EH (cell line): ENCODE measurements around the gene STAC3.

Experiments
- DNase-seq: peaks from one replicate; pipeline ENCODE4 v3.0.0-alpha.2; 2015; ENCODE audit warnings: low read depth

Gene STAC3

DNA sequence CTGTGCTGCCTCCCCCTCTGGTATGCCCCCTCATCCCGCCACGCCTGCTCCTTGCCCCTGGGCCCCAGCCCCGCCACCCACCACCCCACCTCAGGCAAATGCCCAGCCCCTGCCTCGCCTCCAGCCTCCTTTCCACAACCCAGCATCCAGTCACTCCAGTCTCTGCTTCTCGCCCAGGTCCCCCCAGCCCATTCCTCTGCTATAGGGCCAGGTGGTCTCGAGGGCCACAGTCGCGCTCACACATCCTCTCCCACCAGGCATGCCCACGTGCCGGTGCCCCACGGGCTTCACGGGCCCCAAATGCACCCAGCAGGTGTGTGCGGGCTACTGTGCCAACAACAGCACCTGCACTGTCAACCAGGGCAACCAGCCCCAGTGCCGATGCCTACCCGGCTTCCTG lies 40.5 kb downstream of the STAC3 start:
- DNase-seq = no peak

DNA sequence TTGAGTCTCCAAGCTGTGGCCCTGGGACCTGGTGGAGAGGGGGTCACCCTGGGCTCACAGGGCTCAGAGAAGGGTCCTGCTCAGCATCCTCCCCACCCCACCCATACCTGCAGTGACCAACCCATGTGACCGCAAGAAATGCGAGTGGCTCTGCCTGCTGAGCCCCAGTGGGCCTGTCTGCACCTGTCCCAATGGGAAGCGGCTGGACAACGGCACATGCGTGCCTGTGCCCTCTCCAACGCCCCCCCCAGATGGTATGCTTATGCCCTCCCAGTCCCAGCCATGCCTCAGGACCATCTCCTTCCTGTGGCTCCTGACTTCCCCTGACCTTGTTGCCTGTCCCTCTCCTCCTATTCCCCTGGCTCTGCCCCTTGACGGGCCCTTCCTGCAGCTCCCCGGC lies 41.1 kb downstream of the STAC3 start:
- DNase-seq = no peak

DNA sequence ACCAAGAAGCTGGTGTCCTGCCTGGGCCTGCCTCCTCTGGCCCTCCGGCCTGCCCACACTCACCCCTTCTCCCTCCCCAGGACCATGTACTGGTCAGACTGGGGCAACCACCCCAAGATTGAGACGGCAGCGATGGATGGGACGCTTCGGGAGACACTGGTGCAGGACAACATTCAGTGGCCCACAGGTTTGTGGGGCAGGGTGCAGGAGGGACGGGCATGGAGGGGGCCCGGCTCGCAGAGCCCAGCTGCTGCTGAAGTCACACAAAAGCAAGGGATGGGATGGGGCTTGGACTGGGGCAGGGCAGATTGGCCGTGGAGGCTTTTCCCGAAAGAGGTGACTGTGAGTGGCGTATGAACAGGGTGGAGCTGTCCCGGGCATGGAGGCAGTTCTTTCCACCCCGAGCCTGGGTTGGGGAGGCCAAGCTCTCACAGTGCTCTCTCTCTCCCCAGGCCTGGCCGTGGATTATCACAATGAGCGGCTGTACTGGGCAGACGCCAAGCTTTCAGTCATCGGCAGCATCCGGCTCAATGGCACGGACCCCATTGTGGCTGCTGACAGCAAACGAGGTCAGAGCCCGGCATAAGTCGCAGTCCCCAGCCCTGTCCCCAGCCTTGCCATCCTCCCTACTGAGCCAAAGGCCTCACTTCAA lies 42.2 kb downstream of the STAC3 start:
- no peak for DNase-seq

DNA sequence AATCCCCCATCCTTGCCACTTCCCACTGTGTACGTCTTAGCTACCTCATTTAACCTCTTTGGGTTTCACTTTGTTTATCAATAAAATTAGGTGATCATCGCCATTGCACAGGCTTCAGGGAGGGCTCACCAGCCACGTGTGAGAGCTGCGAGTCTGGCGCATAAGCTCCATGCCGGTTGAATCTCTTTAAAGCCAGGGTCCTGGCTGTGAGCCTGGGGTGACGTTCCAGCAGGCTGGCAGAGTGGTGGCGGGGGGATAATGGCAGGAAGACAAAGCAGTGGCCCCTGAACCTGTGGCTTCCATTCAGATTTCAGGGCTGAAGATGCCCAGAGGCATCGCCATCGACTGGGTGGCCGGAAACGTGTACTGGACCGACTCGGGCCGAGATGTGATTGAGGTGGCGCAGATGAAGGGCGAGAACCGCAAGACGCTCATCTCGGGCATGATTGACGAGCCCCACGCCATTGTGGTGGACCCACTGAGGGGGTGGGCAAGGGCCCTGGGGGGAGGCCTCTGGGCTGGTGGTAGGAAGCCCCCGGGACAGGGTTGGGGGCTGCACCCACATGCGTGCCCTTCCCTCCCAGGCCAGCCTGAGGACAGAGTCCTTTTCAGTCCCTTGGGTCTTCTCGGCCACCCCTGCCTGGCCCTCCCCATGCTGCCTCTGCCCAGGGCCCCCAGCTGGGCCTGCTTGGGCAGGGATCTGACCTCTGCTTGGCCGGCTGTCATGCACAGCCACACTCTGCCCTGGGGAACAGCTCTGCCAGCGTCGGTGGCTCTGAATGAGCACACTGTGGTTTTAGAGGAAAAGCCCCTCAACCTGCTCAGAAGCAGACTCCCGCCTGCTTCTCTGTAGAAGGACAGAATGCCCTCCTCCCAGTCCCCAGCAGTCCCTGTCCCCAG lies 43.0 kb downstream of the STAC3 start:
- DNase-seq = no peak

DNA sequence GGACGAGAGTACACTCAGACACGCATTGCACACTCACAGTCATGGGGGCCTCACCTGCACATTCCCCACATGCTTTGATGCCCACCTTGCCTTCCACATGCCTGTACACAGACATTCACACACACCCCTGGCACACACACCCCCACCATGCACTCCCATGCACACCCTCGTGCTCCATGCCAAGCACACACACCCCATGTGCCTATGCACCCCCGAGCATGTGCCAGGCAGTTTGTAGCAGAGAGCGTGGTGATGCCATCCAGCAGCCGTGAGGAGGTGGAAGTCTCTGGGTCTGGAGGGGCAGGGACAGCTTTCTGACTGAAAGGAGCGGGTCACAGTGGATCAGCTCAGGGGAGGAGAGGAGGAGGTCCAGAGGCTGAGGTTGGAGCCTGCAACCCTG lies 45.1 kb downstream of the STAC3 start:
- no peak for DNase-seq

DNA sequence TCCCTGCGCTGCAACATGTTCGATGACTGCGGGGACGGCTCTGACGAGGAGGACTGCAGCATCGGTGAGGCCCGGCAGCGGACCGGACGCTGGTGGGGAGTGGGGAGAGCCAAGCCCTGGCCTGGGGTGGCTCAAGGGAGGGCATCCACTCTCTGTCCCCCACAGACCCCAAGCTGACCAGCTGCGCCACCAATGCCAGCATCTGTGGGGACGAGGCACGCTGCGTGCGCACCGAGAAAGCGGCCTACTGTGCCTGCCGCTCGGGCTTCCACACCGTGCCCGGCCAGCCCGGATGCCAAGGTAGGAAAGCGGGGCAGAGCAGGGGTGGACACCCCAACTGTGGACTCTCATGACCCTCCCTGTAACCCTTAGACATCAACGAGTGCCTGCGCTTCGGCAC lies 45.8 kb downstream of the STAC3 start:
- no peak for DNase-seq

DNA sequence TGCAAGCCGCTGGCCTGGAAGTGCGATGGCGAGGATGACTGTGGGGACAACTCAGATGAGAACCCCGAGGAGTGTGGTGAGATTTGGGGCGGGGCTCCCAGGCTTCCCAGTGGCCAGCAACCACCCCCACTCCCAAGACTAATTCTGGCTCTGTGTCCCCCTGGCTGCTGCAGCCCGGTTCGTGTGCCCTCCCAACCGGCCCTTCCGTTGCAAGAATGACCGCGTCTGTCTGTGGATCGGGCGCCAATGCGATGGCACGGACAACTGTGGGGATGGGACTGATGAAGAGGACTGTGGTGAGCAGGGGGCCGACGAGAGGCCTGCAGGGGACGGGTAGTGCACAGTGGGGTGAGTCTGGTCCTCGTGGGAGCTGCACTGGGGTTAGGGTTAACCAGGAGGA lies 46.5 kb downstream of the STAC3 start:
- no peak for DNase-seq

DNA sequence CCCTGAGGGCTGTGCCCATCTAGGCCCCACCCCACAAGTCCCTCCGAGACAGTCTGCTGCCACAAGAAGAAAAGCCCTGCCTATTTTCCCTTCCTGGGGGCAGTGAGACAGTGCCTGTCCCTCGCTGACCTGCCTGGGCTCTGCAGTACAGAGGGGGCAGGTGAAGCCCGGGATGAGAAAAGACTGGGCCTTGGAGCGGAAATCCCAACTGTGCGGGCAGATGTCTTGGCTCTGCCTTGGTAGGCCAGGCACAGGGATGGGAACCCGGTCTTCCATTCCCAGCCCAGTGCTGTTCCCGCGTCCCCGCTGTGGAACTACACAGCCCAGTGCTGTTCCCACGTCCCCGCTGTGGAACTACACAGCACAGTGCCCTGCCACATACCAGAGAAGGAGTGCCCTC lies 47.2 kb downstream of the STAC3 start:
- DNase-seq = no peak

DNA sequence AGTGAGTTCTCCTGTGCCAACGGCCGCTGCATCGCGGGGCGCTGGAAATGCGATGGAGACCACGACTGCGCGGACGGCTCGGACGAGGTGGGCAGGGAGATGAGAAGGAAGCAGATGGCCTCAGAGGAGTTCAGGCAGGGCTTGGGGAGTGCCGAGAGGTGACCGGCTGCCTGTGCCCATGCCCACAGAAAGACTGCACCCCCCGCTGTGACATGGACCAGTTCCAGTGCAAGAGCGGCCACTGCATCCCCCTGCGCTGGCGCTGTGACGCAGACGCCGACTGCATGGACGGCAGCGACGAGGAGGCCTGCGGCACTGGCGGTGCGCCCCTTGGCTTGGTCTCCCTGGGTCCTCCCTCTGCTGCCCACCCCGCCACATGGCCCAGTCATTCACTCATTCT lies 47.8 kb downstream of the STAC3 start:
- no peak for DNase-seq

DNA sequence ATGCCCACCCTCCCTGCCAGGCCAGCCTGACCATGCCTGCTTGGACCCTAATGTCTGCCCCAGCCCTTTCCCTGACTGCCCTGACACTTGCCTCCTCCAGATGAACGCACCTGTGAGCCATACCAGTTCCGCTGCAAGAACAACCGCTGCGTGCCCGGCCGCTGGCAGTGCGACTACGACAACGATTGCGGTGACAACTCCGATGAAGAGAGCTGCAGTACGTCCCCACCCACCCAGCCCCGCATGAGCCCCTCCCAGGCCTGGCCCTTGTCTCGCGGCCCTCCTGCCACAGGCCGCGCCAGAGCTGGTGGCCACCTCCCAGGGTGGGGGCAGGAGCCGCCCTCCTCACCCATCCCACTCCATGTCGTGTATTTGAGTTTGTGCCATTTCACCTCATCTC lies 48.7 kb downstream of the STAC3 start:
- no peak for DNase-seq

DNA sequence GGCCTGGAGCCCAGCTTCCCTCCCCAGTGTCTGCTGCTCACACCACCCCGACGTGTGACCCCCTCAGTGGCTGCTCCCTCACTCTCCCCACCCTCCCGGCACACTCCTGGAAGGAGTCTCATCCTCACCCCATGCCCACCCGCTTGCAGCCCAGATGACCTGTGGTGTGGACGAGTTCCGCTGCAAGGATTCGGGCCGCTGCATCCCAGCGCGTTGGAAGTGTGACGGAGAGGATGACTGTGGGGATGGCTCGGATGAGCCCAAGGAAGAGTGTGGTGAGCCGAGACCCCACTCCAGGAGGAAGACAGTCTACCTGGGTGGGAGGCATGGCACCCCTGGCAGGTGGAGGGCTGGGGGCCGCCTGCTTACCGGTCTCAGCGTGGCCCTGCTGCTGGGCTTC lies 49.4 kb downstream of the STAC3 start:
- no peak for DNase-seq

DNA sequence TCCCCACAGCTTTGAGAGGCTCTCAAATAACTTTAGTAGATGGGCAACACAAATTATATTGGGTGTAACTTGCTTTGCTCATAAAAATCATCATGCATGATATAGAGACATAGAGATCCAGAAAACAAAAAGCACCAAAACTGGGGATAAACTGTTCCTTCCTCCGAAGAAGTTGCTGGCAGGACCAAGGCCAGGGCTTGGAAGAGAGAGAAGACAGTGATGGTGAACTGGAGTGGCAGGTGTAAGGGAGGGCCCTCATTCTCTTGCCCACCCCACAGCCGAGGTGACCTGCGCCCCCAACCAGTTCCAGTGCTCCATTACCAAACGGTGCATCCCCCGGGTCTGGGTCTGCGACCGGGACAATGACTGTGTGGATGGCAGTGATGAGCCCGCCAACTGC lies 49.8 kb downstream of the STAC3 start:
- DNase-seq = no peak

DNA sequence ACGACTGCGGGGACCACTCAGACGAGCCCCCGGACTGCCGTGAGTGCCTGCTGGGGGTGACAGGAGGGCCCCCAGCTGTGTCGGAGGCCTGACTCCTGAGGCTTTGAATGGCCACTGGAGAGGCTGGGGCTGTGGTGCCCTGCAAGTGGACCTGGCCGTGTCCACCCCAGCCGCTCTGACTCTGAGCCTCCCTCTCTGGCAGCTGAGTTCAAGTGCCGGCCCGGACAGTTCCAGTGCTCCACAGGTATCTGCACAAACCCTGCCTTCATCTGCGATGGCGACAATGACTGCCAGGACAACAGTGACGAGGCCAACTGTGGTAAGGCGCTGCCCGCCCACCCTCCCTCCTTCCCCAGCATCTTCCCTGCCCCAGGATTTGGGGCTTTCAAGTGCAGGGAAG lies 50.5 kb downstream of the STAC3 start:
- DNase-seq = no peak

DNA sequence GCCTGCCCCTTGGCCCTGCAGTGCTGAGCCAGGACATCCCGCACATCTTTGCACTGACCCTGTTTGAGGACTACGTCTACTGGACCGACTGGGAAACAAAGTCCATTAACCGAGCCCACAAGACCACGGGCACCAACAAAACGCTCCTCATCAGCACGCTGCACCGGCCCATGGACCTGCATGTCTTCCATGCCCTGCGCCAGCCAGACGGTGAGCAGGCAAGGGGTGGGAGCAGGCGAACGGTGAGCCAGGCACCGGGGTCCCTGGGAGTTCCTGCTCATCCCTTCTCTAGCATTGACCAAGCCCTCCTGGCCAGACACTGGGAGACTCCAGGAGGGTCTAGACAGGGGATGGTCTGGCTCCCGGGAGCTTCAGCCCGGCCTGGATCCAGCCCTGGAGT lies 51.8 kb downstream of the STAC3 start:
- DNase-seq = no peak

DNA sequence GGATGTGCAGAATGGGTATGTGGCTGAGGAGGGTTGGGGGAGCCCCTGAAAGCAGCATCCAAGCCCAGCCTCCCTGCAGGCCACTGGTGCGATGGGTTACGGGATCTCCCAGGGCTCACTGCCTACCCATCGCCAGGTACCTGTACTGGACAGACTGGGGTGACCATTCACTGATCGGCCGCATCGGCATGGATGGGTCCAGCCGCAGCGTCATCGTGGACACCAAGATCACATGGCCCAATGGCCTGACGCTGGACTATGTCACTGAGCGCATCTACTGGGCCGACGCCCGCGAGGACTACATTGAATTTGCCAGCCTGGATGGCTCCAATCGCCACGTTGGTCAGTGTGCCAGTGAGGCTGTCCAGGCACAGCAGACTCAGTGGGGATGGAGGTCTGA lies 52.7 kb downstream of the STAC3 start:
- DNase-seq = no peak

DNA sequence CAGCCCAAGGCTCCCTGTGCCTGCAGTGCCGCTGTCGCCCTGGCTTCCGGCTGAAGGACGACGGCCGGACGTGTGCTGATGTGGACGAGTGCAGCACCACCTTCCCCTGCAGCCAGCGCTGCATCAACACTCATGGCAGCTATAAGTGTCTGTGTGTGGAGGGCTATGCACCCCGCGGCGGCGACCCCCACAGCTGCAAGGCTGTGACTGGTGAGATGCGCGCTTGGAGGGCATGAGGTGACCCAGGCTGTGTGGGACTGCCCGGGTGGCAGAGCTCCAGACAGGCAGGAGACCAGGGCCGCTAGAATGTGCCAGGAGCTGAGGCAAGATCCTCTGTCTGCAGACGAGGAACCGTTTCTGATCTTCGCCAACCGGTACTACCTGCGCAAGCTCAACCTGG lies 54.0 kb downstream of the STAC3 start:
- DNase-seq = no peak

DNA sequence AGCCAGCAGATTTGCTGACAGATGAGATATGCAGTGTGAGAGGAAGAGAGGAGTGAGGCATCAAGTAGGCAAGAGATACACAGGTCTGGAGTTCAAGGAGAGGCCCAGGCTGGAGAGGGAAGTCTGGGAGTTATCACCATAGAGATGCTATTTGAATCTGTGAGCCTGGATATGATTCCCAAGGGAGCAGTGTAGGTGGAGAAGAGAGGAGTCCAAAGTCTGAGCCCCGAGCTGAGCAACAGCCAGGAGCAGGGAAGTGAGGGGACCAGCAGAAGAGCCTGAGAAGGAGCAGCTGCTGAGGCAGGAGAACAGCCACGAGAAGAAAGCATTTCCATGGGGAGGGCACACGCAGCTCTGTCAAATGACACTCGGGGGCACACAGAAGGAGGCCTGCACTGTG lies 54.5 kb downstream of the STAC3 start:
- no peak for DNase-seq

DNA sequence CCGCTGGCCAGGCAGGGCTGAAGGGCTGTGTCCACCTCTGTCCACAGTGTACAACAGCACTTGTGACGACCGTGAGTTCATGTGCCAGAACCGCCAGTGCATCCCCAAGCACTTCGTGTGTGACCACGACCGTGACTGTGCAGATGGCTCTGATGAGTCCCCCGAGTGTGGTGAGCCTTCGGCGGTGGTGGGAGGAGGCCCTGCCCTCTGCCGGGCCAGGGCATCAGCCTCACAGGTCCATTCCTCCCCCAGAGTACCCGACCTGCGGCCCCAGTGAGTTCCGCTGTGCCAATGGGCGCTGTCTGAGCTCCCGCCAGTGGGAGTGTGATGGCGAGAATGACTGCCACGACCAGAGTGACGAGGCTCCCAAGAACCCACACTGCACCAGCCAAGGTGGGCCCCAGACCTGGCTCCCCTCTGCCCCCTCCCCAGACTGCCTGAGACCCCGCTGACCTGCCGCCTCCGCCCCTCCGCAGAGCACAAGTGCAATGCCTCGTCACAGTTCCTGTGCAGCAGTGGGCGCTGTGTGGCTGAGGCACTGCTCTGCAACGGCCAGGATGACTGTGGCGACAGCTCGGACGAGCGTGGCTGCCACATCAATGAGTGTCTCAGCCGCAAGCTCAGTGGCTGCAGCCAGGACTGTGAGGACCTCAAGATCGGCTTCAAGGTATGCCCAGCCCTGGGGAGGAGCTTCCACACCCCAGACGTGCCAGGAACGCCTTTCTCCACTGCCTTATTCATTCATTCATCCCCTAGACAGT lies 55.2 kb downstream of the STAC3 start:
- no peak for DNase-seq

DNA sequence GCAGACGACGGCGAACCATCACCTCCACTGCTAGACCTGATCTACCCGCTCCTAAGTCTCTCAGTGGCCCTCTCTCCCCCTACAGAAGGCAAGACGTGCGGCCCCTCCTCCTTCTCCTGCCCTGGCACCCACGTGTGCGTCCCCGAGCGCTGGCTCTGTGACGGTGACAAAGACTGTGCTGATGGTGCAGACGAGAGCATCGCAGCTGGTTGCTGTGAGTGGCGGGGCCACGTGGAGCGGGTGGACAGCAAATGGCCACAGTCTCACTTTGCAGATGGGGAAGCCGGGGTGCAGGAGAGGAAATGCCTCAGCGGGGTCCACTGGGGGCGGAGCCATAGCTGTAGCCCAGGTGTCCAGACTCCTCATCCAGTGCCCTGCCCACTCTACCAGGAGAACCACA lies 55.8 kb downstream of the STAC3 start:
- DNase-seq = no peak

DNA sequence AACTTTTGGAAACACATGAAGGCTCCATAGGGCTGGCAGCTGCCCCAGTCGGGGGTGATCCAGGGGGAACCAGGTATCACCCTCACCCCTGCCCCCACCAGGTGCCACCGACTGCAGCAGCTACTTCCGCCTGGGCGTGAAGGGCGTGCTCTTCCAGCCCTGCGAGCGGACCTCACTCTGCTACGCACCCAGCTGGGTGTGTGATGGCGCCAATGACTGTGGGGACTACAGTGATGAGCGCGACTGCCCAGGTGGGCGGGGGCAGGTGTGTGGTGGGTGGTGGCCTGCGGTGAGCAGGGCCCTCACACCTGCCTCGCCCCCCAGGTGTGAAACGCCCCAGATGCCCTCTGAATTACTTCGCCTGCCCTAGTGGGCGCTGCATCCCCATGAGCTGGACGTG lies 56.7 kb downstream of the STAC3 start:
- no peak for DNase-seq

DNA sequence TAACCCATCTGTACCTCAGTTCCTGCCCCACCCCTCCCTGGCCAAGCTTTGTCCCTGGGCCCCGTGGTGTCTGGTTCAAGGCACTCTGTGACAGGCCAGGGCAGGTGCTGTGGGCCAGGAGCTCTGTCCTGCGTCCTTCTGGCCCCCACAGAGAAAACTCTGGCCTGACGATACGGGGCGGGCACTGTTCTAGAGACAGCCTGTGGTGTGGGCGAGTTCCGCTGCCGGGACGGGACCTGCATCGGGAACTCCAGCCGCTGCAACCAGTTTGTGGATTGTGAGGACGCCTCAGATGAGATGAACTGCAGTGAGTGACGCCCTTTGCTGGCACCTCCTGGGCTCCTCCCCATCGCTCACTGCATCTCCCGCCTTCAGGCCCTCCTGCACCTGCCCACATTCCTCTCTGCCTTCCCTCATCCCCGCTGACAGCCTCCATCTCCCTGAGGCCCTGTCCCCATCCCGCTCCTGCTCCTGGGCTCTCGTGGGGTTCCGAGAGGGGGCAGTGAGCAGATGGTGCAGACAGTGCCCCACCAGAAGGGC lies 57.2 kb downstream of the STAC3 start:
- DNase-seq = no peak
